Panc1 (cell line): Measurements from ENCODE around the gene RIMS1. TPM values are rescaled to one million over a fixed set of nuclear protein-coding genes. Genes with fewer than 3 reads are reported as not detected.

Source experiments
- ATAC-seq: fragments of 200-7000 bp; cut with Tn5 transposase; 2 replicates; pipeline ENCODE4 v1.9.1; 2020; ENCODE audit warnings: mild to moderate bottlenecking, moderate library complexity
- BruUV-seq: library from RNA; stranded (reverse); fragments of 400-500 nt; replicated peaks from 2 replicates; lab custom pipeline; 2021; lab: Mats Ljungman, UMichigan
- CTCF ChIA-PET: fragments of 300-600 bp; sonication (Branson Sonifier 250); formaldehyde crosslinking; loops from one replicate; lab custom pipeline; 2022; ENCODE audit warnings: antibody characterized with exemption; lab: Charles Lee
- POLR2A ChIA-PET: fragments of 300-600 bp; sonication (Branson Sonifier 250); formaldehyde crosslinking; loops from one replicate; lab custom pipeline; 2022; ENCODE audit warnings: antibody characterized with exemption; lab: Charles Lee
- DNase-seq: peaks from one replicate; pipeline ENCODE4 v3.0.0-alpha.2; 2010; ENCODE audit warnings: low read depth, low spot score
- H3K27ac ChIP-seq: 2 replicates; pipeline ENCODE4 v1.5.1; 2011; ENCODE audit warnings: mild to moderate bottlenecking, low read length, inconsistent platforms
- H3K27me3 ChIP-seq: fragments of 200-500 bp; sonication (Bioruptor generic); 2 replicates; pipeline ENCODE4 v1.6.0; 2014; ENCODE audit warnings: low read length, inconsistent platforms; ENCODE audit not compliant: control insufficient read depth, insufficient read depth
- H3K36me3 ChIP-seq: fragments of 200-500 bp; sonication (Bioruptor generic); 2 replicates; pipeline ENCODE4 v1.5.1; 2014; ENCODE audit warnings: inconsistent platforms, mild to moderate bottlenecking, low read length, moderate library complexity; ENCODE audit not compliant: control insufficient read depth, insufficient read depth
- H3K4me1 ChIP-seq: 2 replicates; pipeline ENCODE4 v1.5.1; 2011; ENCODE audit warnings: inconsistent platforms, mild to moderate bottlenecking, low read length, moderate library complexity; ENCODE audit not compliant: control insufficient read depth, insufficient read depth
- H3K4me3 ChIP-seq, 2 experiments: 2 replicates each; pipeline ENCODE4 v1.5.1; 2011 to 2012; ENCODE audit warnings: low read depth in 2 of 2, low read length in 2 of 2, mild to moderate bottlenecking in 2 of 2, inconsistent platforms in 1 of 2, moderate library complexity in 1 of 2
- H3K9me3 ChIP-seq: fragments of 200-500 bp; sonication (Bioruptor generic); 2 replicates; pipeline ENCODE4 v1.5.1; 2014; ENCODE audit warnings: low read depth, mild to moderate bottlenecking, inconsistent platforms, low read length, moderate library complexity; ENCODE audit not compliant: control insufficient read depth, insufficient read depth
- CTCF ChIP-seq: fragments of 450-650 bp; IDR thresholded peaks from 2 replicates; pipeline ENCODE4 v1.5.1; 2017; ENCODE audit warnings: mild to moderate bottlenecking
- POLR2AphosphoS5 ChIP-seq: IDR thresholded peaks from 2 replicates; pipeline ENCODE4 v1.6.1; 2012; ENCODE audit warnings: mild to moderate bottlenecking, low read depth, low read length, moderate library complexity
- REST ChIP-seq, 2 experiments: IDR thresholded peaks; 2 replicates each; pipeline ENCODE4 v1.6.1; 2011 to 2012; ENCODE audit warnings: low read depth in 2 of 2, control low read depth in 1 of 2, low read length in 1 of 2, mild to moderate bottlenecking in 1 of 2, moderate library complexity in 1 of 2; ENCODE audit not compliant: insufficient read depth in 1 of 2
- SIN3A ChIP-seq: IDR thresholded peaks from 2 replicates; pipeline ENCODE4 v1.6.1; 2012; ENCODE audit warnings: low read depth, mild to moderate bottlenecking, low read length, moderate library complexity, borderline replicate concordance; ENCODE audit not compliant: insufficient read depth
- TCF7L2 ChIP-seq: IDR thresholded peaks from 2 replicates; pipeline ENCODE4 v1.6.1; 2011; ENCODE audit warnings: mild to moderate bottlenecking, low read depth, low read length, inconsistent platforms
- in situ Hi-C: cut with HindIII; loops from 2 replicates; pipeline ENCODE4 v1.10.0; 2016; ENCODE audit warnings: low sequenced_read_pairs, low pct_unique_long_range_greater_than_20kb
- intact Hi-C: fragments of 100-400 bp; cut with micrococcal nuclease; formaldehyde crosslinking; loops from one replicate; pipeline ENCODE4 v1.10.0; 2022; ENCODE audit not compliant: unreplicated experiment
- total RNA-seq: library from RNA; stranded (reverse); gene quantifications from one replicate; pipeline ENCODE4 v1.2.1, GENCODE V29; 2021; ENCODE audit not compliant: unreplicated experiment

The RIMS1 gene
- total RNA-seq, 1 experiment from 2014 or later: 0.18 TPM

GRCh38 chr6:72381076-72381475 lies 494.7 kb downstream of the RIMS1 start:
- no peaks in the 10 kb centered on the region for H3K27me3 ChIP-seq
- DNase-seq (no peak), ATAC-seq (no peak)
- no TSS peak for BruUV-seq
- TF ChIP-seq REST (IDR thresholded peaks at IDR 0.05; ENCODE audit: insufficient read depth in 1 of 2, low read depth in 2 of 2, low read length in 1 of 2) (no peak), TCF7L2 (no peak), SIN3A (no peak), CTCF (no peak), POLR2AphosphoS5 (no peak)
- intact Hi-C loops (no loop called here), in situ Hi-C loops (no loop called here)
- no peaks in the 10 kb centered on the region for H3K9me3 ChIP-seq
- no peak overlapping the region for H3K4me3 ChIP-seq
- CTCF ChIA-PET: no interaction called here
- no peaks in the 10 kb centered on the region for H3K4me1 ChIP-seq
- H3K27ac ChIP-seq: no peak overlapping the region
- POLR2A ChIA-PET: no interaction called here
- H3K36me3 ChIP-seq: no peaks in the 10 kb centered on the region

- Histone ChIP-seq H3K36me3 (no peaks in the 10 kb centered on the region), H3K27ac (no peak overlapping the region), H3K4me3 (no peak overlapping the region), H3K27me3 (no peaks in the 10 kb centered on the region), H3K4me1 (no peaks in the 10 kb centered on the region), H3K9me3 (no peaks in the 10 kb centered on the region)
- TF ChIP-seq CTCF: no peak
- TF ChIP-seq SIN3A: no peak
- TF ChIP-seq TCF7L2: no peak
- no peak for TF ChIP-seq POLR2AphosphoS5
- TF ChIP-seq REST (IDR thresholded peaks at IDR 0.05; ENCODE audit: insufficient read depth in 1 of 2, low read depth in 2 of 2, low read length in 1 of 2): no peak
- intact Hi-C loops: no loop called here
- ChIA-PET POLR2A (no interaction called here), CTCF (no interaction called here)
- DNase-seq (no peak), ATAC-seq (no peak)
- BruUV-seq: no TSS peak
- in situ Hi-C loops: no loop called here
These were observed 496.5 kb downstream of the RIMS1 start for GRCh38 chr6:72382602-72383529.
